ENCODE data around the gene HYOU1.
"Not testable (repeated sequence)": the region's sequence is repeated elsewhere in the genome, so short reads cannot be mapped to it uniquely, and the experiment has no call there.

Gene HYOU1

GRCh38 chr11:119057000-119057769, at the start of gene HYOU1:
Gene HYOU1 (minus strand): TSS chr11:119057205. CDS start chr11:119056160, 1,045 bp downstream.
- peak; percentile 97 for DNase-seq

GRCh38 chr11:119103793-119104192, 46.8 kb upstream of the HYOU1 start:
- DNase-seq = no peak

- DNase-seq = not testable (repeated sequence)
Measured at GRCh38 chr11:119103161-119103664, 46.2 kb upstream of the HYOU1 start.

- peak; percentile 95 for DNase-seq
Measured at GRCh38 chr11:119101759-119102423, 44.9 kb upstream of the HYOU1 start, which contains the start of gene DPAGT1. Gene DPAGT1 (minus strand): TSS chr11:119101853. CDS start chr11:119101655, 198 bp downstream.

- DNase-seq = no peak
Measured at GRCh38 chr11:119100994-119101758, 44.2 kb upstream of the HYOU1 start.

GRCh38 chr11:119100246-119100970, 43.4 kb upstream of the HYOU1 start:
- DNase-seq = no peak

- DNase-seq = no peak
Measured at GRCh38 chr11:119099711-119100110, 42.7 kb upstream of the HYOU1 start.

GRCh38 chr11:119095066-119095880, 38.3 kb upstream of the HYOU1 start:
- DNase-seq = peak; percentile 100

- DNase-seq = no peak
Measured at GRCh38 chr11:119094816-119095065, 37.7 kb upstream of the HYOU1 start.

- no peak for DNase-seq
Measured at GRCh38 chr11:119093942-119094815, 37.2 kb upstream of the HYOU1 start.

GRCh38 chr11:119092880-119093842, 36.2 kb upstream of the HYOU1 start:
- DNase-seq = no peak

- DNase-seq = no peak
Measured at GRCh38 chr11:119091966-119092879, 35.2 kb upstream of the HYOU1 start.

- no peak for DNase-seq
Measured at GRCh38 chr11:119091178-119091577, 34.2 kb upstream of the HYOU1 start.

- DNase-seq = no peak
Measured at GRCh38 chr11:119089319-119089718, 32.3 kb upstream of the HYOU1 start.

GRCh38 chr11:119088406-119088805, 31.4 kb upstream of the HYOU1 start:
- DNase-seq = no peak

- DNase-seq = no peak
Measured at GRCh38 chr11:119087747-119088241, 30.8 kb upstream of the HYOU1 start.

- no peak for DNase-seq
Measured at GRCh38 chr11:119087123-119087522, 30.1 kb upstream of the HYOU1 start.

GRCh38 chr11:119085437-119085847, 28.4 kb upstream of the HYOU1 start:
- no peak for DNase-seq

All from NCI-H774 (cell line).